Tibial artery (tissue), 4 donors: Measurements from ENCODE around the gene TAS1R3.

Experiments
- DNase-seq, 2 donors: peaks; one replicate each; pipeline ENCODE4 v3.0.0-alpha.2; 2019
- H3K27ac ChIP-seq, 2 donors: fragments of 200-600 bp; sonication (generic) in 1 of 2; 1 replicate in 1 of 2; 2 replicates in 1 of 2; pipeline ENCODE4 v1.5.1; 2018 to 2019; ENCODE audit warnings: mild to moderate bottlenecking in 1 of 2
- H3K27me3 ChIP-seq, 2 donors: fragments of 200-600 bp; sonication (generic) in 1 of 2; one replicate each; pipeline versions ENCODE4 v1.5.1 to v1.6.0; 2016 to 2019
- H3K36me3 ChIP-seq, 3 donors: fragments of 200-600 bp; sonication (generic) in 2 of 3; one replicate each; pipeline ENCODE4 v1.5.1; 2016 to 2019; ENCODE audit warnings: mild to moderate bottlenecking in 2 of 3
- H3K4me1 ChIP-seq, 4 donors: fragments of 200-600 bp; sonication (generic) in 2 of 4; 1 replicate in 3 of 4; 2 replicates in 1 of 4; pipeline ENCODE4 v1.5.1; 2016 to 2019
- H3K4me3 ChIP-seq, 2 donors: fragments of 200-600 bp; sonication (generic) in 1 of 2; 1 replicate in 1 of 2; 2 replicates in 1 of 2; pipeline ENCODE4 v1.5.1; 2018 to 2019; ENCODE audit warnings: mild to moderate bottlenecking in 2 of 2
- H3K9me3 ChIP-seq, 3 donors: fragments of 200-600 bp; sonication (generic) in 1 of 3; one replicate each; pipeline ENCODE4 v1.5.1; 2016 to 2019
- CTCF ChIP-seq, 2 experiments: fragments of 200-600 bp in 1 of 2; fragments of 450-650 bp in 1 of 2; IDR thresholded peaks; one replicate each; pipeline ENCODE4 v1.5.1; 2017 to 2019; ENCODE audit warnings: antibody characterized with exemption in 2 of 2, mild to moderate bottlenecking in 1 of 2, moderate library complexity in 1 of 2
- intact Hi-C: fragments of 100-400 bp; cut with DNase I; formaldehyde crosslinking; loops from one replicate; pipeline ENCODE4 v1.15.0; 2023; ENCODE audit warnings: low total_unique reads

The TAS1R3 gene

GRCh38 chr1:1374929-1375662 lies 44.0 kb downstream of the TAS1R3 start, which contains the start of gene AURKAIP1:
TSS of gene AURKAIP1 (minus strand) at chr1:1375207. CDS start at chr1:1374756, 451 bp downstream.
- Histone ChIP-seq H3K4me3 (peak within 1 kb of the TSS; percentile 94 to 99), H3K9me3 (no peaks in the 10 kb centered on the region), H3K4me1 (peaks cover 0 to 36% (median 34%) of the 10 kb centered on the region in 4 donors), H3K27me3 (no peaks in the 10 kb centered on the region), H3K36me3 (peaks cover 8 to 20% (median 9%) of the 10 kb centered on the region in 3 donors), H3K27ac (peak within 1 kb of the TSS; percentile 94 to 99)
- DNase-seq: peak; percentile 99
- intact Hi-C loops: loop anchor here (2.0 kb wide), 1 partner anchor 26 kb away; the partner anchor contains the start of gene DVL1
- peak in 1 of 2 experiments; percentile 40 for TF ChIP-seq CTCF (IDR thresholded peaks at IDR 0.05)

GRCh38 chr1:1376551-1377226 lies 45.6 kb downstream of the TAS1R3 start:
- Histone ChIP-seq H3K4me3 (no peak overlapping the region), H3K27ac (no peak overlapping the region), H3K4me1 (peaks cover 0 to 34% (median 32%) of the 10 kb centered on the region in 4 donors), H3K27me3 (no peaks in the 10 kb centered on the region), H3K36me3 (peaks cover 8 to 32% (median 13%) of the 10 kb centered on the region in 3 donors), H3K9me3 (no peaks in the 10 kb centered on the region)
- no peak for DNase-seq
- intact Hi-C loops: no loop called here
- no peak for TF ChIP-seq CTCF (IDR thresholded peaks at IDR 0.05)

GRCh38 chr1:1377540-1378205 lies 46.6 kb downstream of the TAS1R3 start:
- intact Hi-C loops: no loop called here
- Histone ChIP-seq H3K27me3 (no peaks in the 10 kb centered on the region), H3K36me3 (peaks cover 8 to 28% (median 16%) of the 10 kb centered on the region in 3 donors), H3K4me1 (peaks cover 0 to 24% (median 23%) of the 10 kb centered on the region in 4 donors), H3K27ac (no peak overlapping the region), H3K9me3 (no peaks in the 10 kb centered on the region), H3K4me3 (no peak overlapping the region)
- no peak for DNase-seq
- TF ChIP-seq CTCF (IDR thresholded peaks at IDR 0.05): no peak

GRCh38 chr1:1380860-1381259 lies 49.8 kb downstream of the TAS1R3 start:
- Histone ChIP-seq H3K27me3 (no peaks in the 10 kb centered on the region), H3K4me3 (no peak overlapping the region), H3K9me3 (no peaks in the 10 kb centered on the region), H3K4me1 (peaks cover 0 to 3% (median 2%) of the 10 kb centered on the region in 4 donors), H3K36me3 (peaks cover 3 to 27% (median 14%) of the 10 kb centered on the region in 3 donors), H3K27ac (no peak overlapping the region)
- intact Hi-C loops: no loop called here
- no peak for DNase-seq
- no peak for TF ChIP-seq CTCF (IDR thresholded peaks at IDR 0.05)

GRCh38 chr1:1381294-1381693 lies 50.2 kb downstream of the TAS1R3 start:
- intact Hi-C loops: no loop called here
- no peaks in the 10 kb centered on the region for H3K9me3 ChIP-seq
- no peaks in the 10 kb centered on the region for H3K27me3 ChIP-seq
- no peak overlapping the region for H3K27ac ChIP-seq
- peaks cover 7 to 32% (median 18%) of the 10 kb centered on the region in 3 donors for H3K36me3 ChIP-seq
- no peak for TF ChIP-seq CTCF (IDR thresholded peaks at IDR 0.05)
- H3K4me3 ChIP-seq: no peak overlapping the region
- no peaks in the 10 kb centered on the region for H3K4me1 ChIP-seq
- no peak for DNase-seq
